Ascending aorta (tissue), 2 donors: Measurements from ENCODE around the gene INVS. TPM values are rescaled to one million over a fixed set of nuclear protein-coding genes. Genes with fewer than 3 reads are reported as not detected.

ENCODE experiments used
- DNase-seq, 2 donors: peaks; one replicate each; pipeline ENCODE4 v3.0.0-alpha.2; 2019; ENCODE audit warnings: low spot score in 2 of 2
- H3K27ac ChIP-seq, 2 donors: fragments of 200-600 bp; sonication (generic); one replicate each; pipeline ENCODE4 v1.5.1; 2016 to 2017; ENCODE audit warnings: mild to moderate bottlenecking in 1 of 2
- H3K27me3 ChIP-seq: fragments of 200-600 bp; sonication (generic); one replicate; pipeline ENCODE4 v1.5.1; 2017
- H3K36me3 ChIP-seq, 2 donors: fragments of 200-600 bp; sonication (generic); one replicate each; pipeline ENCODE4 v1.5.1; 2016
- H3K4me1 ChIP-seq, 2 donors: fragments of 200-600 bp; sonication (generic); one replicate each; pipeline ENCODE4 v1.5.1; 2016 to 2017; ENCODE audit warnings: mild to moderate bottlenecking in 1 of 2
- H3K4me3 ChIP-seq, 2 donors: fragments of 200-600 bp; sonication (generic); one replicate each; pipeline ENCODE4 v1.5.1; 2016 to 2017; ENCODE audit warnings: mild to moderate bottlenecking in 1 of 2
- H3K9me3 ChIP-seq, 2 donors: fragments of 200-600 bp; sonication (generic); one replicate each; pipeline ENCODE4 v1.5.1; 2016
- intact Hi-C: fragments of 100-400 bp; cut with DNase I; formaldehyde crosslinking; loops from one replicate; pipeline ENCODE4 v1.15.1; 2023
- total RNA-seq: library from RNA; depleted of rRNA; stranded (reverse); fragments of >200 nt; gene quantifications from one replicate; pipeline ENCODE4 v1.1.0, GENCODE V29; 2016
- TF ChIP-seq, protein P1 (sequence below), 3 experiments: fragments of 200-600 bp in 2 of 3; fragments of 450-650 bp in 1 of 3; sonication (generic) in 2 of 3; IDR thresholded peaks; one replicate each; pipeline ENCODE4 v1.5.1; 2016 to 2019; ENCODE audit warnings: antibody characterized with exemption in 3 of 3, mild to moderate bottlenecking in 1 of 3, moderate library complexity in 1 of 3

INVS gene
- total RNA-seq, 1 donor from 2014 or later, result 8.5 TPM

DNA sequence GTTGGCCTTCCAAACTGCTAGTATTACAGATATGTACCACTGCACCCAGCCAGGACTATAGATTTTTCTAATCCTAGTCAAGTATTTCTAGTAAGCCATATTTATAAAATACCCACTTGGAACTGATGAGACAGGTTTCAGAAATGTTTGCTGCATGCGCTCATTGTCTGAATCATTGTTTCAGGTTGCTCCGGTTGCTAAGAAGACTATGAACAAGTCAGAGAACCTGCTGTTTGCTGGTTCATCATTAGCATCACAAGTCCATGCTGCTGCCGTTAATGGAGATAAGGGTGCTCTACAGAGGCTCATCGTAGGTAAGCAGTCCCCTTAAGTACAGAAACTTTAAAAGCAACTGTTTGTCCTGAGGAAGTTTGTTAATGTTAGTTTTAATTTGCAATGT, 5.3 kb downstream of the INVS start:
- Histone ChIP-seq H3K36me3 (peaks cover 13 to 35% of the 10 kb centered on the region in 2 donors), H3K27me3 (no peaks in the 10 kb centered on the region), H3K9me3 (no peaks in the 10 kb centered on the region), H3K4me3 (no peak overlapping the region), H3K27ac (no peak overlapping the region), H3K4me1 (peaks cover 0 to 5% of the 10 kb centered on the region in 2 donors)
- DNase-seq, result no peak
- intact Hi-C loops, result no loop called here
- TF ChIP-seq, protein P1, sequence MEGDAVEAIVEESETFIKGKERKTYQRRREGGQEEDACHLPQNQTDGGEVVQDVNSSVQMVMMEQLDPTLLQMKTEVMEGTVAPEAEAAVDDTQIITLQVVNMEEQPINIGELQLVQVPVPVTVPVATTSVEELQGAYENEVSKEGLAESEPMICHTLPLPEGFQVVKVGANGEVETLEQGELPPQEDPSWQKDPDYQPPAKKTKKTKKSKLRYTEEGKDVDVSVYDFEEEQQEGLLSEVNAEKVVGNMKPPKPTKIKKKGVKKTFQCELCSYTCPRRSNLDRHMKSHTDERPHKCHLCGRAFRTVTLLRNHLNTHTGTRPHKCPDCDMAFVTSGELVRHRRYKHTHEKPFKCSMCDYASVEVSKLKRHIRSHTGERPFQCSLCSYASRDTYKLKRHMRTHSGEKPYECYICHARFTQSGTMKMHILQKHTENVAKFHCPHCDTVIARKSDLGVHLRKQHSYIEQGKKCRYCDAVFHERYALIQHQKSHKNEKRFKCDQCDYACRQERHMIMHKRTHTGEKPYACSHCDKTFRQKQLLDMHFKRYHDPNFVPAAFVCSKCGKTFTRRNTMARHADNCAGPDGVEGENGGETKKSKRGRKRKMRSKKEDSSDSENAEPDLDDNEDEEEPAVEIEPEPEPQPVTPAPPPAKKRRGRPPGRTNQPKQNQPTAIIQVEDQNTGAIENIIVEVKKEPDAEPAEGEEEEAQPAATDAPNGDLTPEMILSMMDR (IDR thresholded peaks at IDR 0.05), result no peak

DNA sequence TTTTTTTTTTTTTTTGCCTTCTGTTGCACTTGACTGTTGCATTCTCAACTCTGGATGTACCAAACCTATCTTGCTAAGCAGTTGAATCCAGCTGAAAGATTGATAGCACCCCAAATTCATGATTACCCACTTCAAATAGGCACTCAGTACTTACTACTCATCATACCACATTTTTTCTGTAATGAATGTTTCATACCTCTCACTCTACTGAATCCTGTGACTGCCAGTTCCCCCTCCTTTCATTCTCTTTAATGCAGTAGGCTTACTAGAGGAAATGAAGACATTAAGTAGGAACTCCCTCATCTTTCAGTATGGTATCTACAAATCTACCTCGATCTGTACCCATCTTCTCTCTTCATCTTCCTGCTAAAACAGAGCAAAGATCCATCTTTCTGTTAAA, 6.8 kb downstream of the INVS start:
- Histone ChIP-seq H3K36me3 (peaks cover 13 to 35% of the 10 kb centered on the region in 2 donors), H3K27ac (no peak overlapping the region), H3K4me1 (peaks cover 0 to 2% of the 10 kb centered on the region in 2 donors), H3K9me3 (no peaks in the 10 kb centered on the region), H3K4me3 (no peak overlapping the region), H3K27me3 (no peaks in the 10 kb centered on the region)
- intact Hi-C loops, result no loop called here
- DNase-seq, result no peak
- TF ChIP-seq, protein P1 (IDR thresholded peaks at IDR 0.05), result no peak

DNA sequence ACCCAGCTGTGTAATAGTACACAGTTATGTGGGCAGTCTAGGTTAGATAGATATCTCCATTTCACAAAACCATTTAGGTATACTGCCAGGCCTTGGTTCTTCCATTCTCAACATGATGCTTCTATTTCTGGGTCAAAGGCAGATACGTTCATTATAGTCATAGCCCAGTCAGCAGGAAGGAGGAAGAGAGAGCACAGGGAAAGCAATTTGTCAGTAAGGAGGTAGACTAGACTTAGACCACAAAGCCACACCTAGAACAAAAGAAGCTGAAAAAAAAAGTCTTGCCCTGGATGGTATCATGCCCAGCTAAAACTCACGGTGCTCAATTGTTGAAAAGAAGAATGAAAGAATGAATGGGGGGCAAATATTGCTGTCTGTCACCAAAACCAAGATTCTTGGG, 7.6 kb downstream of the INVS start:
- H3K27ac ChIP-seq, result no peak overlapping the region
- no peak for DNase-seq
- no peak overlapping the region for H3K4me3 ChIP-seq
- no peaks in the 10 kb centered on the region for H3K27me3 ChIP-seq
- peaks cover 0 to 6% of the 10 kb centered on the region in 2 donors for H3K4me1 ChIP-seq
- H3K36me3 ChIP-seq, result peaks cover 13 to 35% of the 10 kb centered on the region in 2 donors
- no peaks in the 10 kb centered on the region for H3K9me3 ChIP-seq
- intact Hi-C loops, result no loop called here
- TF ChIP-seq, protein P1 (IDR thresholded peaks at IDR 0.05), result no peak

DNA sequence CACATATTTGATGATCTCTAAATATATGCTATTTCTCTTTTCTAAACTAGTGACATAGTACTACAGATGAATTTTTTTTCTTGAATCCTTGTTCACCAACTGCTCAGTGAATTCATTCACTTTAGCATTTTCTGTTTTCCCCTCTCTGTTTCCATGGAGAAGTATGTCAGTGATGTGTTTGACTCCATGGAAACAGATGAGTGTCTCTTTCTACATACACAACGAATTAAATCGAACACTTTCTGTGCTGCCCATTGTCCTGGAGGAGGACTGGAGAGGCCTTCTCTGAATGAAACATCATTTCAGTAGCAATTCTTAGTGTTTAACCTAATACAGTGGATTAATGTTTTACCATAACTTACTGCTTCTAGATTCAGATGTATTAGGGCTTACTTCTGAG, 9.5 kb downstream of the INVS start:
- peaks cover 13 to 32% of the 10 kb centered on the region in 2 donors for H3K36me3 ChIP-seq
- intact Hi-C loops, result no loop called here
- H3K4me1 ChIP-seq, result peaks cover 0 to 6% of the 10 kb centered on the region in 2 donors
- no peak overlapping the region for H3K27ac ChIP-seq
- TF ChIP-seq, protein P1 (IDR thresholded peaks at IDR 0.05), result no peak
- H3K4me3 ChIP-seq, result no peak overlapping the region
- H3K9me3 ChIP-seq, result no peaks in the 10 kb centered on the region
- no peak for DNase-seq
- H3K27me3 ChIP-seq, result no peaks in the 10 kb centered on the region

DNA sequence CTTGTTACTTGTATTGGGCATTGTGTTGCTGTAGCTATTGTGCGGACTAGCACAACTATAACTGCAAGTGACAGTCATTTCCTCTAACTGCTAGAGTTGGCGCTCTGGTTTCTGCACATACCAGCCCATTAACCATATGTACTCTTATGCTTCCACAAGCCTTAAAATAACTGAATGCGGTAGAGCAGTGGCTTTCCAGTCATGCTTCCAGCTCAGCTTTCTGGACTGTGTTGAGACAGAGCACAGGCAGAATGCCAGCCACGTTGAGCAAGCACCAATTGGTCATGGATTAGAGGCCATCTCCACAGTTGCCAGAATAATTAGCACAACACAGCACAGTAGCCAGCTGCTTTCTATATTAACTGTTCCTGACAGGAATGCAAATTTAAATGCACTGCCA, 12.2 kb downstream of the INVS start:
- Histone ChIP-seq H3K27me3 (no peaks in the 10 kb centered on the region), H3K36me3 (peaks cover 2 to 17% of the 10 kb centered on the region in 2 donors), H3K27ac (peak overlapping the region in 1 of 2 donors; percentile 22), H3K9me3 (no peaks in the 10 kb centered on the region), H3K4me1 (peaks cover 0 to 6% of the 10 kb centered on the region in 2 donors), H3K4me3 (no peak overlapping the region)
- intact Hi-C loops, result loop anchor here (5.0 kb wide), 1 partner anchor 289 kb away; the partner anchor contains the start of gene NR4A3
- DNase-seq, result peak; percentile 21 to 91
- TF ChIP-seq, protein P1 (IDR thresholded peaks at IDR 0.05), result no peak
